Measurements from ENCODE around the gene CD163. TPM values are rescaled to one million over a fixed set of nuclear protein-coding genes. Genes with fewer than 3 reads are reported as not detected.
"Not testable (repeated sequence)": the region's sequence is repeated elsewhere in the genome, so short reads cannot be mapped to it uniquely, and the experiment has no call there.

CD163 gene
- total and polyA plus RNA-seq, 2 donors (not counting 1 experiment from before 2014, with no cell fraction given), result 0.03 TPM; not detected in 1

DNA sequence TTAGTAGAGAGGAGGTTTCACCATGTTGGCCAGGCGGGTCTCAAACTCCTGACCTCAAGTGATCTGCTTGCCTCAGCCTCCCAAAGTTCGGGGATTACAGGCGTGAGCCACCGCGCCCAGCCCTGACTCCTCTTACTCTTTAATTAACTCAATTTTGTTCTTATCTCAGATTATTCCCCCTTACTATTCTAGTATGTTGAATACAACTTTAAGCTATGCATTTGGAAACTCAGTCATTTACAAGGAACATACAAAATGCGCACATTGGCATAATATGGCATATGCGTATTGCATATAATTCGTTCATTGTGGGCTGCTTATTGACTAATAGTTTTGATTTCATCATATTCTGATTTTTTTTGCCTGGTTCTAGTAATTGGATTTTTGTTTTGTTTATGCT is 10.8 kb upstream of the CD163 start:
- no peaks in the 10 kb centered on the region for H3K36me3 ChIP-seq (ENCODE audit: control insufficient read depth, insufficient read depth, low read length)
- no peaks in the 10 kb centered on the region for H3K27me3 ChIP-seq (ENCODE audit: control insufficient read depth, insufficient read depth, low read length)
- DNase-seq (ENCODE audit: low read depth in 2 of 2), result no peak
- no peaks in the 10 kb centered on the region for H4K20me1 ChIP-seq (ENCODE audit: control insufficient read depth, extremely low read depth, insufficient read depth, low read length)
- no peak overlapping the region for H3K9ac ChIP-seq (ENCODE audit: insufficient read depth, low read length)
- no peaks in the 10 kb centered on the region for H3K79me2 ChIP-seq (ENCODE audit: control insufficient read depth, insufficient read depth, low read length)
- no peak overlapping the region for H2AFZ ChIP-seq (ENCODE audit: low read length)
- no peak overlapping the region for H3K4me3 ChIP-seq (replicated peaks in 1 of 4; ENCODE audit: control extremely low read depth in 1 of 4, insufficient read depth in 1 of 4, low read depth in 3 of 4, low read length in 4 of 4)
- H3K9me3 ChIP-seq (ENCODE audit: control insufficient read depth, insufficient read depth, low read depth, low read length), result no peaks in the 10 kb centered on the region
- H3K4me2 ChIP-seq (ENCODE audit: extremely low read depth, insufficient read depth, low read length), result no peak overlapping the region
- TF ChIP-seq, protein P1, sequence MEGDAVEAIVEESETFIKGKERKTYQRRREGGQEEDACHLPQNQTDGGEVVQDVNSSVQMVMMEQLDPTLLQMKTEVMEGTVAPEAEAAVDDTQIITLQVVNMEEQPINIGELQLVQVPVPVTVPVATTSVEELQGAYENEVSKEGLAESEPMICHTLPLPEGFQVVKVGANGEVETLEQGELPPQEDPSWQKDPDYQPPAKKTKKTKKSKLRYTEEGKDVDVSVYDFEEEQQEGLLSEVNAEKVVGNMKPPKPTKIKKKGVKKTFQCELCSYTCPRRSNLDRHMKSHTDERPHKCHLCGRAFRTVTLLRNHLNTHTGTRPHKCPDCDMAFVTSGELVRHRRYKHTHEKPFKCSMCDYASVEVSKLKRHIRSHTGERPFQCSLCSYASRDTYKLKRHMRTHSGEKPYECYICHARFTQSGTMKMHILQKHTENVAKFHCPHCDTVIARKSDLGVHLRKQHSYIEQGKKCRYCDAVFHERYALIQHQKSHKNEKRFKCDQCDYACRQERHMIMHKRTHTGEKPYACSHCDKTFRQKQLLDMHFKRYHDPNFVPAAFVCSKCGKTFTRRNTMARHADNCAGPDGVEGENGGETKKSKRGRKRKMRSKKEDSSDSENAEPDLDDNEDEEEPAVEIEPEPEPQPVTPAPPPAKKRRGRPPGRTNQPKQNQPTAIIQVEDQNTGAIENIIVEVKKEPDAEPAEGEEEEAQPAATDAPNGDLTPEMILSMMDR (conservative IDR thresholded peaks at IDR 0.05 in 1 of 2, IDR thresholded peaks at IDR 0.05 in 1 of 2; ENCODE audit: low read depth in 1 of 2, low read length in 2 of 2), result no peak
- TF ChIP-seq EZH2 (IDR thresholded peaks at IDR 0.05; ENCODE audit: low read length, missing control alignments), result no peak
- H3K4me1 ChIP-seq (ENCODE audit: control insufficient read depth, extremely low read depth, insufficient read depth, low read length), result no peaks in the 10 kb centered on the region
- no peak overlapping the region for H3K27ac ChIP-seq (ENCODE audit: insufficient read depth, low read length)

DNA sequence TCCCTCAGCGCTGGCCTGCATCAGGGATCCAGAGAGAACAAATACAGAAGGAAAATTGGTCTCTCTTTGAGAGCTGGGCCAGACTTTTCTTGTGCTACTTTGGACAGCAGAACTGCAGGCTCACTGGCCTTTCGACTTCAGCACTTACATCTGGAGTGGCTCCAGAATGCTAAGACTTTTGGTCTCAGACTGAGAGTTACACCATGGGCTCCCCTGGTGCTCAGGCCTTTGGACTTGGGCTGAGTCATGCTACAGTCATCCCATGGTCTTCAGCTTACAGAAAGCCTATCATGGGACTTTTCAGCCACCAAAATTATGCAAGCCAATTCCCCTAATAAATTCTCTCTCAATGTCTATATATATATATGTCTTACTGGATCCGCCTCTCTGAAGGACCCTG is 9.0 kb upstream of the CD163 start:
- H3K27ac ChIP-seq (ENCODE audit: insufficient read depth, low read length), result no peak overlapping the region
- H3K4me2 ChIP-seq (ENCODE audit: extremely low read depth, insufficient read depth, low read length), result no peak overlapping the region
- no peak overlapping the region for H3K4me3 ChIP-seq (replicated peaks in 1 of 4; ENCODE audit: control extremely low read depth in 1 of 4, insufficient read depth in 1 of 4, low read depth in 3 of 4, low read length in 4 of 4)
- no peaks in the 10 kb centered on the region for H3K27me3 ChIP-seq (ENCODE audit: control insufficient read depth, insufficient read depth, low read length)
- H3K9ac ChIP-seq (ENCODE audit: insufficient read depth, low read length), result no peak overlapping the region
- H3K36me3 ChIP-seq (ENCODE audit: control insufficient read depth, insufficient read depth, low read length), result no peaks in the 10 kb centered on the region
- no peaks in the 10 kb centered on the region for H3K9me3 ChIP-seq (ENCODE audit: control insufficient read depth, insufficient read depth, low read depth, low read length)
- peak; percentile 53 to 81 for DNase-seq (ENCODE audit: low read depth in 2 of 2)
- no peaks in the 10 kb centered on the region for H4K20me1 ChIP-seq (ENCODE audit: control insufficient read depth, extremely low read depth, insufficient read depth, low read length)
- no peaks in the 10 kb centered on the region for H3K4me1 ChIP-seq (ENCODE audit: control insufficient read depth, extremely low read depth, insufficient read depth, low read length)
- no peak overlapping the region for H2AFZ ChIP-seq (ENCODE audit: low read length)
- TF ChIP-seq, protein P1 (conservative IDR thresholded peaks at IDR 0.05 in 1 of 2, IDR thresholded peaks at IDR 0.05 in 1 of 2; ENCODE audit: low read depth in 1 of 2, low read length in 2 of 2), result no peak
- no peak for TF ChIP-seq EZH2 (IDR thresholded peaks at IDR 0.05; ENCODE audit: low read length, missing control alignments)
- H3K79me2 ChIP-seq (ENCODE audit: control insufficient read depth, insufficient read depth, low read length), result no peaks in the 10 kb centered on the region

DNA sequence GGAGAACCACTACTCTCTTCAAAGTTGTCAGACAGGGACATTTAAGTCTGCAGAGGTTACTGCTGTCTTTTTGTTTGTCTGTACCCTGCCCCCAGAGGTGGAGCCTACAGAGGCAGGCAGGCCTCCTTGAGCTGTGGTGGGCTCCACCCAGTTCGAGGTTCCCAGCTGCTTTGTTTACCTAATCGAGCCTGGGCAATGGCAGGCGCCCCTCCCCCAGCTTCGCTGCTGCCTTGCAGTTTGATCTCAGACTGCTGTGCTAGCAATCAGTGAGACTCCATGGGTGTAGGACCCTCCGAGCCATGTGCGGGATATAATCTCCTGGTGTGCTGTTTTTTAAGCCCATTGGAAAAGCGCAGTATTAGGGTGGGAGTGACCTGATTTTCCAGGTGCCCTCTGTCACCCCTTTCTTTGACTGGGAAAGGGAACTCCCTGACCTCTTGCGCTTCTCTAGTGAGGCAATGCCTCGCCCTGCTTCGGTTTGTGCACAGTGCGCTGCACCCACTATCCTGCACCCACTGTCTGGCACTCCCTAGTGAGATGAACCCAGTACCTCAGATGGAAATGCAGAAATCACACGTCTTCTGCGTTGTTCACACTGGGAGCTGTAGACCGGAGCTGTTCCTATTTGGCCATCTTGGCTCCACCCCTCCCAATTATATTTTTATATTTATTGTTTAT is 6.4 kb upstream of the CD163 start:
- not testable (repeated sequence) for H3K4me2 ChIP-seq (ENCODE audit: extremely low read depth, insufficient read depth, low read length); H3K4me1 ChIP-seq (ENCODE audit: control insufficient read depth, extremely low read depth, insufficient read depth, low read length); H3K4me3 ChIP-seq (replicated peaks in 1 of 4; ENCODE audit: control extremely low read depth in 1 of 4, insufficient read depth in 1 of 4, low read depth in 3 of 4, low read length in 4 of 4); H2AFZ ChIP-seq (ENCODE audit: low read length); H3K9me3 ChIP-seq (ENCODE audit: control insufficient read depth, insufficient read depth, low read depth, low read length); DNase-seq (ENCODE audit: low read depth in 2 of 2); H3K79me2 ChIP-seq (ENCODE audit: control insufficient read depth, insufficient read depth, low read length); H3K27ac ChIP-seq (ENCODE audit: insufficient read depth, low read length); H3K36me3 ChIP-seq (ENCODE audit: control insufficient read depth, insufficient read depth, low read length); H3K9ac ChIP-seq (ENCODE audit: insufficient read depth, low read length); H3K27me3 ChIP-seq (ENCODE audit: control insufficient read depth, insufficient read depth, low read length); H4K20me1 ChIP-seq (ENCODE audit: control insufficient read depth, extremely low read depth, insufficient read depth, low read length)

All from fibroblast of lung (primary cell).